T follicular helper cell (primary cell): ENCODE results near the gene ZNF853.
A peak's percentile ranks its signal among the peaks of the same experiment; 100 is the strongest.

Experiments
- DNase-seq: peaks from one replicate; pipeline ENCODE4 v3.0.0-alpha.2; 2020; ENCODE audit warnings: low read depth

ZNF853 gene

GRCh38 chr7:6636741-6637543 is 21.5 kb downstream of the ZNF853 start, which contains the start of gene ZNF316:
Gene ZNF316, plus strand, starts transcription at chr7:6637318. Its CDS starts 5,092 bp downstream, at chr7:6642410.
- peak; percentile 31 for DNase-seq

- DNase-seq: peak; percentile 27
Measured at GRCh38 chr7:6637544-6638229, 22.3 kb downstream of the ZNF853 start.

DNA sequence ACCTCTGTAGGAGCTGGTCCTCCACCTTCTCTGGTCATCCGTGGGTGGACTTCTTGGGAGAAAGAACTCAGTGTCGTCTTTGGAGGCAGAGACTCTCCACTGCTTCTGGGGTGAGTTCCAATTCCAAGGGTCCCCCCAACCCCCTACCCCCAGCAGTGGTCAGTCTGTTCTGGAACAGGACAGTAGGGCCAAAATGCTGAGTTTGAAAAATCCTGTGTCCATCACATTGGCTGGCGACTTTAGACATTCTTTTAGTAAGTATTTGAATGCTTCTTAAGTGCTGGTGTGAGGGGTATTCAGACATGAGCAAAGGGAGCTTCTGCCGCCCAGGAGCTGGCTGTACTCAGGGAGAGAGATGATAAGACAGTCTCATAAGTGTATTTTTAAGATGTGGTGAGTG is 23.6 kb downstream of the ZNF853 start:
- DNase-seq: no peak

GRCh38 chr7:6639627-6640026 is 24.2 kb downstream of the ZNF853 start:
- DNase-seq: no peak

GRCh38 chr7:6640246-6640721 is 24.9 kb downstream of the ZNF853 start:
- no peak for DNase-seq

DNA sequence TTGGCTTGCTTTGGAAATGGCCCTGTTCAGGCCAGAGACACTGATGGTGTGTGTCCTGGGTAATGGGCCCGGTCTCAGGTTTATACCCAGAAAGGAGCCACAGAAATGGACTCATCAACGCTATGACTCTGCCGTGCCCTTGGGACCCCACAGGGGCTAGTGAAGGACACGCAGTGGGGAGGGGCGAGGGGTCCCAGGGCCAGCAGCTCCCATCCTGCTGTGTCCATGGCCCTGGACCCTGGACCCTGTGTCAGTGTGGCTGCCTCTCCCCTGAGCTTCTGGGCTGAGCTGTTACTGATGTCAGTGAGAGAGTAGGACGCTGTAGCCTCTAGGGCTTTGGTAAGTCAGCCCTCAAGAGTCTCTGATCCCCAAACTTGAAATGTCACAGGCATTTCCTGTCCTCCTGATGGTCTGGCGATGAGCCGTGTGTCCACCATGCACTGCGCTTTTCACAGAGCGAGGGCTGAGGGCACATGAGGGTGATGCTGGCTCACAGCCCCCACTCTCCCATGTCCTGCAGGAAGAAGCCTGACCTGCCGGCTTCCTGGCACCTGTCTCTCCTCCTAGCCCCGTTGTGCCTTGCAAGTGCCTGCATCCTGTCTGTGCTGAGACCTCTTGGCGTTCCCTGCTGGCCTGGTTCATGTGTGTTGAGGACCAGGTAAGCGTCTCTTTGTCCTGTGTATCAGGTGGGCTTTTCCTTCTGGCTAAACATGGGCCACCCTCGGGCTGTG is 26.1 kb downstream of the ZNF853 start:
- DNase-seq: no peak

- no peak for DNase-seq
Measured at GRCh38 chr7:6642239-6642839, 26.9 kb downstream of the ZNF853 start.

DNA sequence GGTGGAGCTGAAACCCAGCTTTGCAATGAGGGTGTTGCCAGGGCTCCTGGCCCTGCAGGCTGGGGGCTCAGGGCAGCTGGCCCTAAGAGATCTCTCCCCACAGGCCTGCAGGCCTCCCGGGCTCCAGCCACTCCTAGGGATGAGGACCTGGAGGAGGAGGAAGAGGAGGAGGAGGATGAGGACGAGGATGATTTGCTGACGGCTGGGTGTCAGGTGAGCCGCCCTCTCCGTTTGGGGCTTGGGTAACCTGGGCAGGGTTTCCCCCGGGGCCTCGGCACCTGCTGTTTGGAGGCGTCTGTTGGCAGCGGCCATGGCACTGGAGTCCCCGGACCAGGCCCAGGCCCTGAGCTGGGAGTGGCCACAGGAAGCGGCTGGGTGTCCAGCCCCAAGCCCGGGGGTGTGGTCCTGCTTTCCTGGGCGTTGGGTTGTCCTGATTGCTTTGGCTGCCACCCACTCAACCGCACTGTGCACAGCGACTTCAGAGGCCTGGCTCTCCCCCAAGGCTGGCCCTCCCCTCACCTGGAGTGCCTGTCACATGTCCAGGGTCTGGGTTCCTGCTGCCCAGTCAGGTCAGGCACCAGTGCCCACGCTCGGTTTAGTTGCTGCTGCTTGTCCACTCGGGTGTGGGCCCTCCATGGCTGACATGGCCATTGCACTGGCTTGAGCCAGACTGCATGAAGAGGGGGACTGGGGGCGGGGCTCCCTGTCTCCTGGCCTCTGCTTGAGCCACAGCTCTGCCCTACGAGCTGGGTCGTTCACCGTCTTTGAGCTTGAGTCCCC is 27.6 kb downstream of the ZNF853 start:
- DNase-seq: no peak

DNA sequence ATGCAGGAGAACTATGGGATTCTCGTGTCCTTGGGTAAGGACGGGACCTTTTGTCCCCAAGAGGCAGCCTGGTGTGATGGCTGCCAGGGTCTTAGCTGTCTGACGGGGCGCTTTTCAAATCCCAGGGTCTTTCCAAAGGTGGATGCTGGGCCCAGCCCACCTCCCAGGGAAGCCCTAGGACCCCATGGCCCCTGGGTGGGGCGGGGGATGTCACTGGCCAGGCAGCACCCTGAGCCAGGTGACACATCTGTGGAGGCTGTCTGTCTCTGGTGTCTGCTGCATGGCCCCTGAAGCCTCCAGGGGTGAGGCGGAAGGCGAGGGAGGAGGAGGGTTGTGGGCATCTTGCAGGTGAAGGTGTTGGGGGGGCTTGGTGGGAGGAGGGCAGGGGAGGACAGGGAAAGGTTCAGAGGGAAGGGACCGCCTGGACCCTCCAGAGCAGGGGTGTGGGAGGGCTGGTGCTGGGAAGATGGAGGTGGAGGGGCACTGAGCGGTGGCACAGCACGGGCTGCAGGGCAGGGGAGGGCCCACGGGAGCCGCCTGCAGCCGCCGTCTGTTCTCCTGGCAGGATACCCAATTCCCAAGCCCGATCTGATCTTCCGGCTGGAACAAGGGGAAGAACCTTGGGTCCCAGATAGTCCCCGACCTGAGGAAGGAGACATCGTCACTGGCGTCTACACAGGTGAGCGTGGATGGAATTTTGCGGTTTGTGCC is 28.7 kb downstream of the ZNF853 start:
- no peak for DNase-seq

DNA sequence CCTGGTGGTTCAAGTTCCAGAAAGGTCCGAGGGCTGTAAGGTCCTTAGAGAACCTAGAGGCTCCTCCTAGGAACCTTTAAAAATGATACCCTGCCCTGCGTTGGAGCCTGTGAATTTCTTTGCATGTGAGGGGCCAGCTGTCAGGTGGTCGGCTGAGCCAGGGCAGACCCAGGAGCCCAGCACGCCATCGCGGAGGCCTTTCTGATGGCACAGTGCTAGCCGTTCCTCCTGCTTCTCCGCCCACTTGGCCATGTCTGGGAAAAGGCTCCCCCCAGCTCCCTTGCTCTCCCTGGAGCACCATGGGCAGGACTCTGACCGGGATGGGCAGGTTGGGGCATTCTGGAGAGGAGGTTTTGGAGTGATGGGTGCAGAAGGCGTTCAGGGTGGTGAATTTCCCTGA is 29.3 kb downstream of the ZNF853 start:
- DNase-seq: no peak

GRCh38 chr7:6646465-6646864 is 31.1 kb downstream of the ZNF853 start:
- DNase-seq: no peak

GRCh38 chr7:6647080-6647479 is 31.7 kb downstream of the ZNF853 start:
- DNase-seq: no peak

DNA sequence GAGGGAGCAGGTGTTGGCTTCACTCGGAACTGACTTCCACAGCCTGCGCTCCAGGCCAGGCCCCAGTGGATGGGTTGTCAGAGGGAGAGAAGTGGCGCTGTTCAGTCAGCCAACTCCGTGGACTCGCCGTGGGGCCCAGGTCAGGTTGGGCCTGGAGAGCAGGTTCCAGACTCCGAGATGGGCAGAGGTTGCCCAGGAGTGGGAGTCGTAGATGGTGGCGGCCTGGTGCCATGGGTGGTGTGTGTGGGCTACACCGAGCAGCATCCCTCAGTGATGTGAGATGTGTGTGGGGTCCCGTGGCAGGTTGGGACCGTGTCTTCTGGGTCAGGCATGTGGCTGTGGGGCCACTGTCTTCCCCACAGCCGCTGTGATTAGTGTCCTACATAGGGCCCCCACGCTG is 32.1 kb downstream of the ZNF853 start:
- no peak for DNase-seq

- no peak for DNase-seq
Measured at GRCh38 chr7:6648066-6648814, 32.8 kb downstream of the ZNF853 start.

- no peak for DNase-seq
Measured at GRCh38 chr7:6648815-6649104, 33.4 kb downstream of the ZNF853 start.

- DNase-seq: no peak
Measured at GRCh38 chr7:6649241-6649961, 34.0 kb downstream of the ZNF853 start.

GRCh38 chr7:6650086-6650485 is 34.7 kb downstream of the ZNF853 start:
- DNase-seq: no peak

DNA sequence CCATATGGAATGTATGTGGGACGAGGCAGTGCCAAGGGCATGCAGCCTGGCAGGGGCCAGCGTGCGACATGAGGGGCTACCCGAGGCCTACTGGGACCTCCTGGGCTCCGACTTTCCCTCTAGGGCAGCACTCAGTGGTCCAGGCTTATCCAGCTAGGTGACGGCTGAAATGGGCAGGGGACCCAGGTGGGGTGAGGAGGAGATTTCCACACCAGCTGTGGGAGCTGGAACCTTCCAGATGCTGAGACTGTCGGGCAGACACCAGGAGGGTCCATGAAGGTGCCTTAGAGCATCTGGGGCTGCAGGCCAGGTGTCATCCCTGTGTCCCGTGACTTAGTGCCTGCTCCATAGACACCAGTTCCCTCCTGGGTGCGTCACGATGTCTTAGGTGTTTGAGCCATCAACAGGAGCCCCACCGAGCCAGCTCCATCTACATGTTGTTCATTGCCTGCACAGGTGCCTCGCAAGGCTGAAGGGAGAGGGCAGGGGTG is 35.2 kb downstream of the ZNF853 start:
- no peak for DNase-seq

DNA sequence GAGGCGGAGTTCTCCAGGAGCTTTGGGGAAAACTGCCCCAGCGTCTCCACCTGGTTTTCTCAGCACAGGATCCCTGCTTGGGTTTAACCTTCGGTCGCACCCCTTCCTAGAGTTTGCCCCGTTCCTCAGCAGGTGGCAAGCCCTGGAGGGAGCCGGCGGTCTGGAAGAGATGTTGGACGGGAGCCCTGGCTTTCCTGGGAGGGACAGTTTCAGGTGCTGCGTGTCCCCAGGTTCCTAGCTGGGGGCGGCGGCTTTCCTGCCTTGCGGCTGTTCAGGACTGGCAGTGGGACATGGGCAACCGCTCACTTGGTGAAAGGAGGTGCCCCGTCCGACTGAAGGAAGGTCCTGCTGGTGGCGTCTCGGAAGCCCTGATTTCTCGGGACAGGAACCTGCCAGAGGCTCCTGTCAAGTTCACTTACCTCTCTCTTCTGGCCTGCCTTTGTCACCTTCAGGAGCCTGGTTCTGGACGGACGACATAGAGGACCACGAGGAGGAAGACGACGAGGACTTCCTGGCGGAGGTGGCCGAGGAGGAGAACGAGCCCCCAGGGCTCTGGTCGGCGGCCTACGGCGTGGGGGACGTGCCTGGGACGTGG is 36.5 kb downstream of the ZNF853 start:
- no peak for DNase-seq
